ENCODE measurements around the gene ILKAP.

The ILKAP gene

DNA sequence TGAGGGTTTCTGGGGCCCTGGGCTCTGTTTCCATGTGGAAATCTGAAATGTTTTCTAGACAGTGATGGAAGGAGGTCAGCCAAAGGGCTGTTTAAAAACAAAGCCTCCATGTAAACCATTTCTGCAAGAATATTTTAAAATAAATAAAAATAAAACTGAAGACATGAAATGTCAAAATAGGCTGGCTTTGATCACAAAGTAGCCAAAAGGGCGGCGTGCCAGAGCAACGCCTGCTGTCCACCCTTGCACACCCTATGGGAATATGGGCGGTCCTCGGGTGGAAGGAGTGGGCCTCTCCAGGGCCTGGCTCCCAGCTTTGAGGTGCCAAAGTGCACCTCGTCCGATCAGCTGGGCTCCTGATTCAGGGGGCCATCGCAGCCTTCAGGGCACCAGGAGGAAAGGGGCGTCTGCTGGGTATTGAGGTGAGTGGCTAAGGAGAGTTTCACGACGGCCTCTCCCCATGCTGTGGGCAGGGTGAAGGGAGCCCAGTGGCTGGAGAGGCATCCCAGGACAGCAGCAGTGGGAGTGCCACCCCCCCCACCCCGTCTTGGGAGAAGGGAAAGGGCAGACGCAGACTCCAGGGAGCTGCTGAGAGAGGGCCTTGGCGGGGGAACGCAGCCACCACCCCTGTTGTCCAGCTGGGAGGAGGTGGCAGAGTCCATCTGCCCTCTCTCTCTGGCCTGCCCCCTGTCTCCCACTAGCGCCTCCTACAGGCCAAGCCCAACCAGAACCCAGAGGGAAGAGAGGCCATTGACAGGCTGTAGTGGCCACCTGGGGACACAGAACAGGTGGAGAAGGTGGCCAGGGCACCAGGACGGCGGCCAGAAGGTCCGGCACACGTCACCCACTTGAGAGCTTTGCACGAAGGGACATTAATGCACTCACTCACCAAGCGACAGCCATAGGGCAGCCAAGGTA is 50.5 kb downstream of the ILKAP start:
- DNase-seq (ENCODE audit: low read depth), result no peak

DNA sequence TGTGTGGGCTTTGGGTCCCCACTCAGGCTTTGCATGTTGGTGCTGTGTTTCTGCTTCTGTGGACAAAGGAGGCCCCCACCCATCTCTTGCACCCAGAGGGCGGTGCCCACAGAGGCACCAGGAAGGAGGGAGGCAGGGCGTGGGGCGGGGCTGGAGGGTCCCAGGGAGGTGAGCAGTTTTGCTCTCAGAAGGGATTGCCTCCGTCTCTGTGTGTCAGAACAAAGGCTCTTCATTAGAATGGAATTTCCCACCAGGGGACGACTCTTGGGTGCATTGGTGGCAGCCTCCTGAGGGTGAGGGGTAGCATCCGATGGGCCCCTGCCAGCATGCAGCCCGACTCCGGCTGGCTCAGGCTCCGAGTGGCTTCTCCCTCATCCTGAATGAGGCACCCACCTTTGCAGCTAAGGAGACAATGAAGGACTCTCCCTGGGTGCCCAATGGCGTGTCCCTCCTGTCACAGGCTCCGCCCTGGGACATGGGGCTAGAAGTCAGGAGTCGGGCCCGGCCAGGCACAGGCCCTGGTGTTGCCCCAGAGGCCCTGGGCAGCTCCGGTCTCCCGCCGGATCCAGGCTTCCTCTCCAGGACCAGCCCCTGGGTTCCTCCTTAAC is 51.8 kb downstream of the ILKAP start:
- DNase-seq (ENCODE audit: low read depth), result no peak

DNA sequence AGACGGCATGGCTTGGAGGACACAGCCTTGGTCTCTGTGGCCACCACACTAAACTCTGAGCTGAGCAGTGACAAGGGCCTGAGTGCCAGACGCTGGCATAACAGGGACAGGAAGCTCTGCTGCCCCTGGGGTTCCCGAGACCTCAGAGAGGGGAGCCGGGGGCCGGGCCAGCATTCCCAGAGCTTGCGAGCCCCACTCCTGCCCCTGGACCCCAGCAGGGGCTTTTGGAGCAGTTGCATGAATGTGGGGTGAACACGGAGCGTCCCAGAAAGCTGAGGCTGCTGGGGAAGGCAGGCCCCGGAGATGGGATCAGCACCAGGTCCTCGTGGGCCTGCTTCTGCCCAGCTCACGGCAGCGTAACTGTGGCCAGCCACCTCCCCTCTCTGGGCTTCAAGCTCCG is 52.3 kb downstream of the ILKAP start:
- no peak for DNase-seq (ENCODE audit: low read depth)

DNA sequence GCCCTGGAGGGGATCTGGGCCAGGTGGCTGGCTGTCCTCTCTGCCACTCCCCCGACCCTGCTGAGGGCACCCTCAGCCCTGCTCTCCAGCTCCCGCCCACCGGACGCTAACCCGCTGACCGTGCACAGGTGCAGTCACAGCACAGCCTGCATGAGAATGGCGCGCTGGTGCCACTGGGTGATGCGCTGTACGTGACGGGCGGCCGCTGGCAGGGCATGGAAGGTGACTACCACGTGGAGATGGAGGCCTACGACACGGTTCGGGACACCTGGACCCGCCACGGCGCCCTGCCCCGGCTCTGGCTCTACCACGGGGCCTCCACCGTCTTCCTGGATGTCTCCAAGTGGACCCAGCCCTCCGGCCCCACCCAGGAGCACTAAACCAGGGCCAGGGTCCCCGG is 52.8 kb downstream of the ILKAP start:
- DNase-seq (ENCODE audit: low read depth), result no peak

DNA sequence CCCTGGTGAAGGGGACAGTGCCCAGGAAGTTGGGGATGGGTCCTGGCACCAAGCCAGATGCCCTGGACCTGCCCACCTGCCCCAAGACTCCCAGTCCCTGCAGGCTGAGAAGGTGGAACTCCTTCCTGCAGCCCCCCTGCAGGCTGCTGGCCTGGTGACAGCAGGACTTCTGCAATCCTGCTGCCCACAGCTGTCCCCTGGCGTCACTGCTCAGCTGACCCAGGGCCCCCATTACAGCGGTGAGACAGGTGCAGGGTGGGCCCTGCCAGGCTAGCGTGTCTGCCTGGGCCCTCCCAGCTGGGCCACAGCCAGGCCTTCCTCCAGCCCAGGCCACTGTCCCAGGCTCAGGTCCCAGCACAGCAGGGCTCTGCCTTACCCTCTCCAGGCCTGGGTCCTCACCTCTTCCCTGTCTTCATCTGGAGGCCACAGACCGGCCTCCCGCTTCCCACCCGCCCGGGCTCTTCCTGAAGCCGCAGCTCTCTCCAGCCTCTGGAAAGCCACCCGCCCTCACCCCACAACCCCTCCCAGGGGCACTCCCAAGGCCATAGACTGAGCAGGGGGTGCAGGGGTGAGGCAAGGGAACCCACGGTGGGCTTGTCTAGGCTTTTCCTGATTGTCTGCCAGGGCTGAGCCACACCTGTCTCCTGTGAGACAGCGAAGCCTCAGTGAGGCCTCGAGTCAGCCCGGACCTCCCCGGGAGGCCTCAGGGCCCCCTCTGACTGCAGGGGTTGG is 53.5 kb downstream of the ILKAP start:
- no peak for DNase-seq (ENCODE audit: low read depth)

DNA sequence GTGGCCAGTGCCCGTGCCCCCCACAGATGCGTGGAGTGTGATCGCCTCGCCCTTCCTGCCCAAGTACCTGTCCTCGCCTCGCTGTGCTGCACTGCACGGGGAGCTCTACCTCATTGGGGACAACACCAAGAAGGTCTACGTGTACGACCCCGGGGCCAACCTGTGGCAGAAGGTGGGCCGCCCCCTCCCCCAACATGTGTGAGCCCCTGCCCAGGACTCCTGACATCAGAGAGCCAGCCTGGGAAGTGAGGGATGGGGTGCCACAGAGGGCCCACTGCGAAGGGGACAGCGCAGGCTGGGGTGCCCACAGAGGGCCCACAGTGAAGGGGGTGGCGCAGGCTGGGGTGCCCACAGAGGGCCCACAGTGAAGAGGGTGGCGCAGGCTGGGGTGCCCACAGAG is 54.5 kb downstream of the ILKAP start:
- DNase-seq (ENCODE audit: low read depth), result no peak

DNA sequence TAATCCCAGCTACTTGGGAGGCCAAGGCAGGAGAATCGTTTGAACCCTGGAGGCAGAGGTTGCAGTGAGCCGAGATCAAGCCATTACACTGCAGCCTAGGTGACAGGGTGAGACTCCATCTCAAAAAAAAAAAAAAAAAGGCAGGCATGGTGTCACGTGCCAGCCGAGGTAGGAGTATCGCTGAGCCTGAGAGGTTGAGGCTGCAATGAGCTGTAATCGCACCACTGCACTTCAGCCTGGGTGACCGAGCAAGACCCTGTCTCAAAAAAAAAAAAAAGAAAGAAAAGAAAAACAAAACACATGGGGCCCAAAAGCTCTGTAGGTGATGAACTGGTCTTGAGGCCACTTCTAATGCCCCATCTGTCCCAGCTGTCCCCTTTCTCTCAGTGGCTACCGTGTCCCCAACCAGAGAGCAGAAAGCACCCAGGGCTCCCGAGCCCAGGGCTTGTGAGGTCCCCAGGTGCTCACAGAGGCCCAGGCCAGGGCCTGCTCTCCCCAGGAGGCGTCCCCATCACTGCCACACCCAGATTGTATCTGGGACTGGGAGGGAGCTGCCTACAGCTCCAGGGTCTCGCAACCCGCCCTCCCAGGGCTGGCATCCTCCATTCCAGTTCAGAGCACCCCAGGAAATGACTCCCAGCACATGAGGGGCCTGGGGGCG is 56.5 kb downstream of the ILKAP start:
- DNase-seq (ENCODE audit: low read depth), result no peak

DNA sequence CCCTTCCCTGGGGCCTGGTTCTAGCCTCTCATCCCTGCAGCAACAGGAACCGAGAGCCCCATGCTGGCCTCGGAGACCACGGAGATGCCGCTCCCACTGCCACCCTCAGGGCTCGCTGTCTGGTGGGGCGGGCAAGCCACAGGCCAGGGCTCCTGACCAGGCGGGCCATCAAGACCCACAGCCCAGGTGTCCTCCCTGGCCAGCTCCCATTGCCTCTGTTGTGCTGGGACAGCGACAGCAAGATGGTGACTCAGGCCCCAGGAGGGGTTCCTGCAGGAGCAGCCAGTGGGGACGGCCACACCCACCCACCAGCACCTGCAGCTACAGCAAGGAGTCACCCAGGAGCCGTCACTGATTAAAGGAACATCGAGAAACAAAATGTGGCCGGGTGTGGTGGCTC is 57.6 kb downstream of the ILKAP start:
- DNase-seq (ENCODE audit: low read depth), result no peak

DNA sequence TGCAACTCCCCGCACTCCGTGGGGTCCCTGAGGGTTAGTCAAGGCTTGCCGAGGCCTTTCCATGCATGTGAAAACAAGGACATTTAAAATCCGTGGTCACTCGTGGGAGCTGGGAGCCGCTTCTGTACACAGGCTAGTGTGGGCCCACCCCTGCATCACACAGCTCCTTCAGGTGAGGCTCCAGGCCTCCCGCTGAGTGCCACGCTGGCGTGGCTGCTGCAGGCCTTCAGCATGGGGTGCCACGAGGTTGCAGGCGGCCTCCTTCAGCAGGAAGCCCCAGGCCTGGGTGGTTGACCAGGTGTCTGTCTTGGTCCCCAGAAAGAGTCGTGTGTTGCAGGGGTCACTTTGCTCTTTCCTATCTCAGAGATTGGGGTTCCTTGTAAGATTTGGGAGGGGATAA is 58.4 kb downstream of the ILKAP start:
- DNase-seq (ENCODE audit: low read depth), result no peak

DNA sequence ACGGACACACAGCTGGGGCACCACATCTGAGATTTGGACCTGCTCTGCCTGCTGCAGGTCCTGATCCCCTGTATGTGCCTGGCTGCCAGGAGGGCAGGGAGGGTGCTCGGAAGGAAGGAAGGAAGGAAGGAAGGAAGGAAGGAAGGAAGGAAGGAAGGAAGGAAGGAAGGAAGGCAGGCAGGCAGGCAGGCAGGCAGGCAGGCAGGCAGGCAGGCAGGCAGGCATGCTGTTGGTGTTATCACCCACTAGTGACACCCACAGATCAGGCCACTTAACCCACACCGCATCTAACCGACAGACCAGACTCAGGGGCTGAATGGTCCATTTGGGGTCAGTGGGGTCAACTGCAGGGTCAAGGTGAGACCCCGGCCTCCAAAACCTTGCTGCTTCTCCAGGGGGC is 59.2 kb downstream of the ILKAP start:
- no peak for DNase-seq (ENCODE audit: low read depth)

DNA sequence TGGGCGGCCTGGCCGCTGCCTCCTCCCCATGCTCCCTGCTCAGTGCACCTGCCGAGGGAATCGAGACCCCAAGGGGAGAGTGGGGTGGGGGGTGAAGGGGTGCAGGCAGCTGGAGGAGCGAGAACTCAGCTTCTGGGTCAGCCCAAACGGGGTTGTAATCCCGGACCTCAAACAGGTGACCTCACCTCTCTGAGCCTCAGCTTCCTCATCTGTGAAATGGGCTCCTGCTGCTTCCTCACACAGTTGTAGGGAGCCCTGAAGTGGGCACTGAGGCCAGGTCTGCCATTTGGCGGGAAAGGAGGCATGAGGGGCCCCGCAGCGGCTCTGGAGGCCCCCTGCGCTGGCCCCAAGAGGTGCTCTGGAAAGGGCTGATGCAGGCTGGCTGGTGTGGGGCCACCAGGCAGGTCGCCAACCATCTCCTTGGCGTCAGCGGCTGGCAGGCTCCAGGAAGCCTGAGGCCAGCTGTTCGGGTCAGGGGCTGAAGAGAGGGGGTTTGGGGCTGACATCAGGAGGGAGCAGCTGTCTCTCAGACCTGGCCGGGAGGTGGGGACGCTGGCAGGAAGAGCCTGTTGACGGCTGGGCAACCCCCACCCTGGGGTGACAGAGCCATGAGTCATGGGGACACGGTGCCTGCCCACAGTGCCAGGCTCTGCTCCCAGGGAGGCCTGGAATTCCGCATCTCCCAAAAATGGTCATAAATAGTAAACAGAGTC is 60.1 kb downstream of the ILKAP start:
- DNase-seq (ENCODE audit: low read depth), result peak; percentile 48

DNA sequence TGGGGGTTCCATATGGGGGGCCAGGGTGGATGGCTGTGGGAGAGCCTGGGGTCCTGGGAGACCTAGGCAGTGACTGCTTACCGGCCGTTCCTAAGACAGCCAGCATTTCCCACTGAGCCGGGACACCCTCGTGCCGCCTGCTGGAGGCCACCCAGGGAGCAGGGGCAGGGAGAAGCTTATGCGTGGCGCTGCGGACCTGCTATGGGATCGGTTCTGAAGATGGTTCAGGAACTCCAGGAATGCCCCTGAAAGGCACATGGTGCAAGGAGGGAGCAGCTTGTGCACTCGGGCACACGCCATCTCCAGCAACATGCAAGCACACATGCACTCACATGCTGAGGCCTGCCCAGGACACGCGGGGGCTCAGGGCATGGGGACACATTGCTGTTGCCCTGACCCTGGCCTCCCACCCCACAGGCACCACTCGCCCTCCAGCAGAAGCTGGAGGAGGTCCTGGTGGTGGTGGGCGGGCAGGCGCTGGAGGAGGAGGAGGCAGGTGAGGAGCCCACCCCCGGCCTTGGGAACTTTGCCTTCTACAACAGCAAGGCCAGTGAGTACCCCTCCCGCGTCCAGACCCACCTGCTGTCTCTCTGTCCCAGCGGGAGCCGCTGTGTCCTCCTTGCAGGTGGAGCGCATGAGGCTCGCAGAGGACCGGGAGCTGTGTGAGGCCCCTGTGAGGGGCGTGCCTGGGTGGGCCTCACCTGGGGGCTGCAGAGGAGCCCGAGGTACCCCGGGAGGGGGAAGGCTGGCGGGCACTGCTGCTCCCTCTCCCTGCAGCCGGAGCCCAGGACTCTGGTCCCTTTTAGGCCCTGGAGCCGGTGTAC is 60.9 kb downstream of the ILKAP start:
- DNase-seq (ENCODE audit: low read depth), result no peak

DNA sequence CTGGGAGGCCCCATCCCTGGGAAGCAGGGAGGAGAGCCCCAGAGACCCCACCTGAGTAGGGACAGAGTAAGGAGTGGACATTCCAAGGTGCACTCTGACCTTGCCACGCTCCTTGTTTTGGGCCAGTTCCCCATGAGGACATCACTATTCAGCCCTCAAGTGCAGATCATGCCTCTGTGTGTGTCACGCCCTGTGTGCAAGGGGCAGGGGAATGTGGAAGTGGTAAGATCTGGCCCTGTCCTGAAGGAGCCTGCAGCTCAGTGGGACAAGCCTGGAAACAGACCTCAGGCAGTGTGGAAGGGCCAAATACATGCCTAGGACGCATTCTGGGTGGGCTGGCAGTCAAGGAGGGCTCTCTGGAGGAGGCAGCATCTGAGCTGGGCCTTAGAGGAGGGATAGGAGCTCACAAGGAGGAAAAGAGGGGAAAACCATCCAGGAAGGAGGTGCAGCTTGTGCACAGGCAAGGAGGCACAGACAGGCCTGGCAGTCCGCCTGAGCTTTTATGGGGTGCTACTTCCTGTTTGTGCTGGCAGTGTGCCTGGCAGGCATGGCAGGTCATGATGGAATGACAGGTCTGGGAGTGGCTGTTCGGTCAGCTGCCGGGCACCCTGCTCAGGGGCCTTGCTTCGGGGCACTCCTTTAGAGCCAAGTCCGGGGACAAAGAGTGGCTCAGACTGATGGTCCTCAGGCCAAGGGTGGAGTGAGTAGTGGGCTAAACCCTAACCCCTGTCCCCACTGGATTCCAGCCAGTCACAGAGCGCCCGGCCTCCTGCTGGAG is 61.8 kb downstream of the ILKAP start:
- DNase-seq (ENCODE audit: low read depth), result peak; percentile 19

DNA sequence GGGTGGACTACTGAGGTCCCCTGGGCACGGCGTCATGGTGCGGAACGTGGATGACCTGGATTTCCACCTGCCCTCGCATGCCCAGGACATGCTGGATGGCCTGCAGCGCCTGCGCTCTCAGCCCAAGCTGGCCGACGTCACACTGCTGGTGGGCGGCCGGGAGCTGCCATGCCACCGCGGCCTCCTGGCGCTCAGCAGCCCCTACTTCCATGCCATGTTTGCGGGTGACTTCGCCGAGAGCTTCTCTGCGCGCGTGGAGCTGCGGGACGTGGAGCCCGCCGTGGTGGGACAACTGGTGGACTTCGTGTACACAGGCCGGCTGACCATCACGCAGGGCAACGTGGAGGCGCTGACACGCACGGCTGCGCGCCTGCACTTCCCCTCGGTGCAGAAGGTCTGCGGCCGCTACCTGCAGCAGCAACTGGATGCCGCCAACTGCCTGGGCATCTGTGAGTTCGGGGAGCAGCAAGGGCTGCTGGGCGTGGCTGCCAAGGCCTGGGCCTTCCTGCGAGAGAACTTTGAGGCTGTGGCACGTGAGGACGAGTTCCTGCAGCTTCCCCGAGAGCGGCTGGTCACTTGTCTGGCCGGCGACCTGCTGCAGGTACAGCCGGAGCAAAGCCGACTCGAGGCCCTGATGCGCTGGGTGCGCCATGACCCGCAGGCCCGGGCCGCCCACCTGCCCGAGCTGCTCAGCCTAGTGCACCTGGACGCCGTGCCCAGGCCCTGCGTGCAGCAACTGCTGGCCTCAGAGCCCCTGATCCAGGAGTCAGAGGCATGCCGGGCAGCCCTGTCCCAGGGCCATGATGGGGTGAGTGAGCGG is 62.6 kb downstream of the ILKAP start:
- DNase-seq (ENCODE audit: low read depth), result no peak

DNA sequence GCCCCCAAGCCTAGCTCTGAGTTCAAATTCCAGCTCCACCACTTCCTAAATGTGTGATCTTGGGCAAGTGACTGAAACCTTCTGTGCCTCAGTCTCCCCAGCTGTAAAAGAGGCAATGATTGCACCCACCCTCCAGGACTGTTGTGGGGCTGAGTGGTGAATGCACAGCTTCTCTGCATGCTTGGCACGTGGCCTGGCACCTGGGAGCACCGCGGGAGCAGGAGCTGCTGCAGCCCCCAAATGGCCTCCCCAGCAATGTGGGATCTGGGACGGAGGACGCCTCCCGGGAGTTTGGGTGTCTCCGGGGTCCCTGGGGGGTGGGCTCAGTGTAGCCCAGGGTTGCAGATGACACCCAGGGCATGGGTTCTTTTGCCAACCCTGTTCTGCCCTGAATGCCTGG is 63.5 kb downstream of the ILKAP start:
- no peak for DNase-seq (ENCODE audit: low read depth)

DNA sequence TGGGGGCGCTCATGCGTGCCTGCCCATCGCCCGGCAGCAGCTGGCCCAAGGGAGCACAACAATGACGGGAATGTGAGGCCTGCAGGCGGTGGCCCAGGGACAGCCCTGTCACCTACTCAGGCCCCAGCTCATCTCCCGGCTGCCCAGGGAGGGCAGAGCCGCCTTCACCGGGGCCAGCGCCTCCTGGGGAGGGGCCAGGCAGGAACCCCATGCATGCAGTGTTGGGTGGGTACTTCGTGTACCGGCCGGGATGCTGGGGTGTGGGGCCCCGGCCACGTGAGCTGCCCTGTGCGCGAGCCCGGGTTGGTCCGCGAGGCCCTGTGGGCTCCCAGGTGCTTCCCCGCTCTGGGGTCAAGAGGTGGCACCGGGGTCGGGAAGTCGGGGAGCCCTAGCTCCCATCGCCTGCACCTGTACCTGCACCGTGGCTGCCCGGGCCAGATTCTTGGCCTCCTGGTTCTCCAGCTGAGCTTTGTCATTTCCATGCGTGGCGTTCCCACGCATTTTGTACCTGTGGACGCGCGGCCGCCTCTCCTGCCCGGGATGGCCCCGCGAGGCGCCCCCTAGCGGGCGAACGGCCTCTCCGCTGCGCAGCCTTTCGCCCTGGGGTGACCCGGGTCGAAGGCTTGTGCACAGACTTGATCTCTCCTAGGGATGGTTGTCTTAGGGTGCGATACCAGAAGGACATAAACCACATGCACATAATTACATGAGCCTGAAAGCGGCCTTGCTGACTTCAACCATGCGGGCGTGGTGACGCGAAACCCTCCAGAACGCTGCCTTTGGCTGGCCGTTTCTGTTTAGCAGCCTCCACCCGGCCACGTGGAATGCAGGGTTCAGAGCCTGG is 64.1 kb downstream of the ILKAP start:
- DNase-seq (ENCODE audit: low read depth), result no peak

DNA sequence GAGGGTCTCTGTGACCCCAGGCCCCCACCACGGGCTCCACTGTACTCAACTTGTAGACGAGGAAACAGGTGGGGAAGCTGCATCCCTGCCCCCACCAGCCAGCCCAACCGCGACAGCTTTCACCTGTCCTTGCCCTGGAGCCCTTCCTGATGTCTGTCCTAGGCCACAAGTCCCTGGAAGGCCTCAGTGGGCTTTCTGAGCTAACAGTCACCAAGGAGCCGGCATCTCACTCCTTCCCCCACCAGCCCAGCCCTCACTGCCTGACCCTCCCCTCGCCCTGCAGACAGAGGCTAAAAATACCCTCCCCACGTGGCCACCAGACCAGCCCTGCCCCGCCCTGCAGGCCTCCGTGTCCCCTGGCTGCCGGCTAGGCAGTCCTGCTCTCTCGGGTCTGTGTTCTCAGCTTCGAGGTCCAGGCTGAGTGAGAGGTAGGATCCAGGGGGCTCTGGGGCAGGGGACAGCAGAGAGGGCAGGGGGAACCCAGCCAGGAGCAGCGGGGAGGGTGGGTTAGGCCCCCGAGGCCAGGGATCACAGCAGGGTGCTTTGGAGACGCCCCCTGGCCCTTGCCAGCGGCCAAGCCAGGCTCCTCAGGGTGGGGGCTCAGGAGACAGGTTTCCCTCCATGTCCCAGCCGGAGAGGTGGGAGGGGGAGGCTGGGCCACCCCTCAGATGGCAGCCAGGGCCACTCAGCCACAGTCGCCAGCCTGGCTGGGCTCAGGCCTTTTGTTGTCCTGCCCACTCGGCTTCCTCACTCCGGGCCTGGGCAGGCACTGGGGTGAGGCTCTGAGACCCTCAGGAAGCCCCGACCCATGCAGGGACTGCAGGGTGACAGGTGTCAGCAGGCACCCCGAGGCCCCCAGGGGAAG is 64.9 kb downstream of the ILKAP start, which contains the start of gene KLHL30:
Gene KLHL30, plus strand, starts transcription at position 338 of the 865 bp plus-strand sequence. CDS start 2,087 bp downstream, outside the sequence.
- no peak for DNase-seq (ENCODE audit: low read depth)
